Renal cortex interstitium (tissue), 11 donors: ENCODE measurements around the gene HABP4. TPM values are rescaled to one million over a fixed set of nuclear protein-coding genes. Genes with fewer than 3 reads are reported as not detected.

Source experiments
- DNase-seq, 11 donors: peaks; one replicate each; pipeline ENCODE4 v3.0.0-alpha.2; 2013; ENCODE audit warnings: low read depth in 9 of 11, low spot score in 4 of 11; ENCODE audit errors: extremely low read depth in 1 of 11
- polyA plus RNA-seq, 3 donors: library from polyadenylated mRNA; unstranded; fragments of 120-200 nt; gene quantifications; one replicate each; pipeline ENCODE4 v1.2.1, GENCODE V29; 2013; ENCODE audit not compliant: insufficient read length in 3 of 3

The HABP4 gene
- polyA plus RNA-seq, 3 donors = 19.1 to 21.9 (median 19.8) TPM

DNA sequence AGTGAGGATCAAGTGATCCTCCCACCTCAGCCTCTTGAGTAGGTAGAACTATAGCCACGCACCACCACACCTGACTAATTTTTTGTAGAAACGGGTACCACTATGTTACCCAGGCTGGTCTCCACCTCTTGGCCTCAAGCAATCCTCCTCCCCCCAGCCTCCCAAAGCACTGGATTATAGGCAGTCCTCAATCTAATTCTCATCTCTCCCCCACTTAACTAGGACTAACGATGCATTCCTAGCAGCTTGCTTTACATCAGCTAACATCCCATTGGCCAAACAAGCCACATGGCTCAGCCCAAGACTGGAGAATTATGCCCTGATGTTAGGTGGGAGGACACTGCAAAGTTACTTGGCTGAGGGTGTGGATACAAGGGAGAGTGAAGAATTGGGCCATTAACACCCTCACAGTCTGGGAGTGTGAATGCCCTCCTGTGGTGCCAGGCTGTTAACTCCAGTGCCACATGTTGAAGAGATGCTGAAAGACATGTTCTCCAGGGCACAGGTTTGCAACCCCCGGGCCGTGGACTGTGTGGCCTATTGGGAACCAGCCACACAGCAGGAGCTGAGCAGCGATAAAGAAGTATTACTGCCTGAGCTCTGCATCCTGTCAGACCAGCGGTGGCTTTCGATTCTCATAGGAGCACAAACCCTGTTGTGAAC lies 26.5 kb upstream of the HABP4 start:
- no peak for DNase-seq

DNA sequence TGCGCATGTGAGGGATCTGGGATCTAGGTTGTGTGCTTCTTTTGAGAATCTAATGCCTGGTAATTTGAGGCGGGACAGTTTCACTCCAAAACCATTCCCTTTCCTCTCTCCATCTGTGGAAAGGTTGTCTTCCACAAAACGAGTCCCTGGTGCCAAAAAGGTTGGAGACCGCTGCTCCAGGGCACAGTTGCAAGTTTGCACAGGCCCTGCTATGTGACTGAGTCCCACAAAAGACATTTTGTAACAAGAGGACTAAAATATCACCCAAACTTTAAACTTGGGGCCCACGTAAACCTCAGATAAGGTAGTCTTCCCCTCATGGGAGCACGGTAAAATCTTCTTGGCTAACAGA lies 26.0 kb upstream of the HABP4 start:
- no peak for DNase-seq

DNA sequence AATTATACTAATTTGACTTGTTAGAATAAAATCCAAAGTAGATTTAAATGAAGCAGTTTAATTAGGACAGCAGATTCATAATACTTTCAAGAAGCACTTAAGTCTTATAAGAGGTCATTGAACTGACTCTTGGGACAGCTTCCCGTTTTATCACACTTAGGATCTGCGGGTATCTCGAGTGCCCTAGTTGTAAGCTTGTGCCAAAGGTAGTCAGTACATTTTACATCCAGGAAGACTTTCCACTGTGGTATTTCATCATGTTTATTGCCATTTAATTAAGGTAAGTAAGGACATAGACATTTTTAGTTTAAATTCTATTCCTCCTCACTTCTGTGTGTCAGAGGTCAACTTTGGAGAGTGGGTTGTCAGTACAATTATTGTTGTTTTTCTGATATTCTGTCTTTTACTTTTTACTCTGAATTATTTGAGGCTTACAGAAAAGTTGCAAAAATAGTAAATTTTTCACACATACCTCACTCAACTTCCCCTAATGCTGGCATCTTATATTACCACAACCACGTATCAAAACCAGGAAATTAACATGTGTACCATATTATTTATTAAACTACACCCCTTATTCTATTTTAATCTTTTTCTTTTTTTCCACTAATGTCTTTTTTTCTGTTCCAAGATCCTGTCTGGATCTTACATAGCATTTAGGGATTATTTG lies 24.3 kb upstream of the HABP4 start:
- DNase-seq = no peak

DNA sequence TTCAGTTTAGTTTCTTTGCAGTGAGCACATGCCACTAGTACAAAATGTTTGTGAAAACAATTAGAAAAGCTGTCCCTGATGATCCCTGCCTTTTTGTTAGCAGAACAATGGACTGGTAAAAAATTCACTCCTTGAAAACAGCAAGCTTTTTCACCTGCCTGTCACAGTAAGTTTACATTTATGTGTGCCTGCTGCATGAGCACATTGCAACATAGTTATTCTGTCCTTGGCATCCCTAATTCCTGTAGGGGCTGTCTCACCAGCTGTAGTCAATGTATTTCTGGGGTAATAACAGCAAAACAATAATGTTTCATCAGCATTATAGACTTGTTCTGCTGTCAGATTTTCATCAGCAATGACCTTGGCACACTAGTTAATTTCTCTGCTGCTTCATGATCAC lies 20.2 kb upstream of the HABP4 start:
- DNase-seq = no peak

DNA sequence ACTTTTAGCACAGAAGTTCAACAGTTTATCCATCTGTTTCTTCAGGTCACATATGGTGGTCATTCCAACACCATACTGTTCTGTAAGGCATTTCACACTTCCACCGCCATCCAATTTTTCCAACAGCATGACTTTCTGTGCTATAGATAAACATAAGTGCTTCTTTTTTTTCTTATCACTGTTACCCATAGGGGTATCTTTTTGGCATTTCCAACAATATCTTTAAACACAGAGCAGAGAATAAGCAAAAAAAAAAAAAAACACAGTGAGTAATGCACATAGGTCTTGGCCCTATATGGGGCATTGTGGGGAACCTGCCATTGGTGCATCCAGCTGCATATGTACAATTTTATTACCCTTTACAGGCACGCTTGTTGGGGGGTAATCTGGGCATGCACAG lies 19.6 kb upstream of the HABP4 start:
- no peak for DNase-seq

DNA sequence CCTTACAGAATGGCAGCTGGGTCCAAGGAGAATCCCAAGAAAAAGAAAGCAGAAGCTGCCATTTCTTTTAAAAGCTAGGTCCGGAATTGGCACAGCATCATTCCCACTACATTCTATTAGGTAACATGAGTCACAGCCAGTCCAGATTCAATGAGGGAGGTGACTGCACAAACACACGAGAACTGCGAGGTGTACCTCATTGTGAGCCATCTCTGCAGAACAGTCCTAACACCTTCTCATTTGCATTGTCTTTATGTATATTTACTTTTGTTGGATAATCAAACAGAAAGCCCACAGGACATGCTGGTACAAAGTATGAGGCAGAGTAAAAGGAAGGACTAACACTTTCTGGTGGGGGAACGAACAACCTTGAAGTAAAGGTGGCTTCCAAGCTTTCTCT lies 14.6 kb upstream of the HABP4 start:
- DNase-seq = no peak

DNA sequence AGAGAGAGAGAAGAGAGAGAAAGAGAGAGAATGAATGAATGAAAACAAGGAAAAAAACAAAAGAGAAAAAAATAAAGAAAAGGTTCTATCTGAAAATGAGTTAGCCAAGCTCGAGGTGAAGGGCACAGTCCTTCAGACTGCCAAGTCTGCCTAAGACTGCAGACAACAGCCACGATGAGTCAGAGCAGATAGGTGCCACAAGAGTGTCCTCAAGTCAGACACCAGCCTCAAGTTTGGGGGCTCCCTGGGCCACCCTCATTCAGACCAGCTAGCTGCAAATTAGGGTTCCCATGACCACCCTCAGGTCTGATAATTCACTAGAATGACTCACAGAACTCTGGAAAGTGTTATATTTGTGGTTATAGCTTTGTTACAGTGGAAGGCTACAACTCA lies 13.9 kb upstream of the HABP4 start:
- DNase-seq = no peak

DNA sequence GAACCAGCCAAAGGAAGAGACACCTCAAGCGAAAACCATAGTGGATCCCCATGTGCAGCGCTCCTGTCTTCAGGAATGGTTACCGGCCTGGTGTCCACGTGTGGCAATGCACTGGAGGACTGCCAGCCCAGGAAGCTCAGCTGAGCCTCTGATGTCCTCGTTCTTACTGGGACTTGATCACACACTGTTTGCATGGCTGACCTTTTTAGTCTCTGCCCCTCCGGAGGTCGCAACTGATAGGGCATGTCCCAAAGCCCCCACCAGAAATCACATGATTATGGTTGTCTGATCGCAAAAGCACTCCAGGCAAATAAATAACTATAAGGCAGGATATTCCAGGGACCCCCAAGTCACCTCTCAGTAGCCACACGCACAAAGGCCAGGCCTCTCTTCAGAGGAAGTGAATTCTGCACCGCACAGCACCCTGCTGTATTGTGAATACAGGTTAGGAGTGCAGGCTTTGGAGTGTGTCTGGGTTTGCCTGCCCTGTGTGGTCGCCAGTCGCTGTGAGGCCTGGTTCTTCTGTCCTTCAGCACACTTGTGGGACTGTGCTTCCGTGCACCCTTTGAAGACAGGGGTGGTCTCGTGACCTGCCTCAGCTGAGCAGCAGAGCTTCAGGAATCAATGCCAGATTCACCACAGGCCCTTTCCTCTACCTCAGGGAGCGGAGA lies 13.4 kb upstream of the HABP4 start:
- DNase-seq = no peak

DNA sequence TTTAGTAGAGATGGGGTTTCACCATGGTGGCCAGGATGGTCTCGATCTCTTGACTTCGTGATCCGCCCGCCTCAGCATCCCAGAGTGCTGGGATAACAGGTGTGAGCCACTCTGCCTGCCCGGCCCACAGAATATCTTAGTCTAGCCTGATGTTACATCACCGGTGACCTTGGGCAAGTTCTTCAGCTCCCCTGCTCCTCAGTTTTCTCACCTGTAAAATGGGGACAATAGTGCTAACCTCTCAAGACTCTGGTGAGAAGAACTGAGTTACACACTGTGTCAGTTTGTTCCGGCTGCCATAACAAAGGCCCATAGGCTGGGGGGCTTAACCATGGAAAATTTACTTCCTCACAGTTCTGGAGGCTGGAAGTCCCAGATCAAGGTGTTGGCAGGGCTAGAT lies 12.5 kb upstream of the HABP4 start:
- no peak for DNase-seq

DNA sequence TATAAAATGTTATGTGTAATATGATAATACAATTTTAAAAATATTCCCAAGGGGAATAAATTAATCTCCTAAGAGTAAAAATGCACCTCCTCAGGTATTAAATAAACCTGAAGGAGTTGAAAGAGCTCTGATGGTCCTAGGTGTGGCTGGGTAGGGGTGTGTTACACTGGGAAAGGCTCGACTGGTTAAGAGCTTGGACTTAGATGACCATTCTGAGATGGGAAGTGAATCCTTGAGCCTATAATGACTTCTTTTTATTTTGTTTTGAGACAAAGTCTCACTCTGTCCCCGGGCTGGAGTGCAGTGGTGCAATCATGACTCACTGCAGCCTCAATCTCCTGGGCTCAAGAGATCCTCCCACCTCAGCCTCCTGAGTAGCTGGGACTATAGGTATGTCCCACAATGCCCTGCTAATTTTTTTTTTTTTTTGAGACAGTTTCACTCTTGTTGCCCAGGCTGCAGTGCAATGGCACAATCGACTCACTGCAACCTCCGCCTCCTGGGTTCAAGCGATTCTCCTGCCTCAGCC lies 9.2 kb upstream of the HABP4 start:
- no peak for DNase-seq

DNA sequence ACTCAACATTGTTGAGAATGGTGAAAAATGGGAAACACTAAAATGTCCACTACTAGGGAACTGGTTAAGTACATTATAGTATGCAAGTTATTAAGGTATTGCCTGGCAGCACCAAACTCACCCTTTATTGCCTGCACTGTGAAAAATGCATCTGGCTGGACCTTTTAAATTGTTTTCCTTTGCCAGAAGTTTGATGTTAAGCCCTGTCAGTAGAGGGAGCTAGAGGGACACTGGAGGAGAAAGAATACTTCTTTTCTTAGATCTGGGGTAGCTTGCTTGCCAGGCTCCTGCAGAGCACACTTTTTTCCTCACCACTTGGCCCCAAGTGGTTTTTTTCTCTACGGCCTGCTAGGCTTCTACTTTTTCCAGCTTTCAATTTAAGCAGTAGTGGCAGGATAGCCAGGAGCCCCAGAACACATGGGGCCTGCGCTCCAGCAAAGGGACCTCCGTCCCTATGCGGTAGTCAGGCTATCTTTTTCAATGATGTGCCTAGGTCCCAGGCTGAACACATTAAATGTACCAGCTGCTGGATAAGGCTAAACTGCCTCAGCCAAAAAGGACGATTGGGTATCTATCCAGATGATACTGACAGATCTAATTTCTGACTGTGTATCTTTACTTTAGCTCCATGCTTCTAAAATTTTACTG lies 8.0 kb upstream of the HABP4 start:
- DNase-seq = no peak

DNA sequence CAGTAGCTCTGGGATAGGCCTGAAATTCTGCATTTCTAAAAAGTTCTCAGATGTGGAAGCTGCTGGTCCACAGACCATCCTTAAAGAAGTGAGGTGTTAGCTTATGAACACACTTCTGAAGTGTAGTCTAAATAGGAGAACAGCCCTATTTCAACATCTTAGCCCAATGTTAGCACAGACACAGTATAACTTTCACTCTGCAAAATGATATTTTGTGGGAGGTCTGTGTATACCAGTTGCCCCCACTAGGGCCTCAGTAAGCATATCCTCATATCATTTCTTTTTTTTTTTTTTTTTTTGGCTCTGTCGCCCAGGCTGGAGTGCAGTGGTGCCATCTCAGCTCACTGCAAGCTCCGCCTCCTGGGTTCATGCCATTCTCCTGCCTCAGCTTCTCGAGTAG lies 7.5 kb upstream of the HABP4 start:
- DNase-seq = no peak

DNA sequence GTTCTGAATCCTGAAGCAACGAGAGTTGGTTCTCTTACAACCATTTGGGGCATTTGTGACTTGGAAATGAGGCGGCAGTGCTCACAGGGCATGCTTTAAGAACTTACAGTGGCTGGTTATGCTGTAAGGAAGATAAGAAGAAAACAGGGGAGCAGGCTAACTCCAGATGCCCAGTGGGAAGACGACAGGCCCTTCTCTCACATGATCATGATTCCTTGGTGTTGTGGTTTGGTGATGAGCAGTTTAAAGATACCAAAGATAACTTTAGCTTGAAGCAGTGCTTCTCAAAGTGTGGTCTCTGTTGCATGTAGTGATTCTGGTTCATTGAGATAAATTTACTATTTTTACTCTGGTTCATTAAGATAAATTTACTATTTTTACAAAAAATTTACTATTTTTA lies 2.6 kb upstream of the HABP4 start:
- no peak for DNase-seq

DNA sequence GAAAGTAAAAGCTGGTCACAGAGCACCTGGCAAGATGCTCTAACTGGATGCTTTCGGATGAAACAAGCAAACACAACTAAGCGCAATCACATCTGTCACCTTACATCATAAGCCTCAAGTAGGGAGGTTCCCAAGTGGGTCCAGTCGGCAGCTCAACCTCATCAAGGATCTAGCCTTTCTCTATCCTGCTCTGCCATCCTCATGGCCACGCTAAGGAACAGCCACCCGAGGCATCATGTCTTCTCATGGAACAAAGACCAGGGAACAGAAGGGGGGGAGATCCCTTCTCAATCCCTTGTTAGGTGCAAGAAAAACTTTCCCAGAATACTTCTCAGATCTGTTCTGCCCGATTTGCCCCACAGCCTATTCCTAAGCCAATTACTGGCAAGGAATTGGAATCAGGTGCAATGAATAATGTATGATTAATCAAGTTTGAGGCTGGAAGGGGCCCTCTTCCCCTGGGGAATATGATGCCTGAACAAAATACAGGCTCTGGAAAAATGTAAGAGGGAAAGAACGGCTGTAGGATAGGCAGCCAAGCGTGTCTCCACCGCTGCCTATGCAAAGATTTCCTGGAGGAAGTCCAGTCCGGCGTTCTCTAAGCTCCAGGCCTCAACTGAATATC lies 1.3 kb upstream of the HABP4 start:
- DNase-seq = no peak

DNA sequence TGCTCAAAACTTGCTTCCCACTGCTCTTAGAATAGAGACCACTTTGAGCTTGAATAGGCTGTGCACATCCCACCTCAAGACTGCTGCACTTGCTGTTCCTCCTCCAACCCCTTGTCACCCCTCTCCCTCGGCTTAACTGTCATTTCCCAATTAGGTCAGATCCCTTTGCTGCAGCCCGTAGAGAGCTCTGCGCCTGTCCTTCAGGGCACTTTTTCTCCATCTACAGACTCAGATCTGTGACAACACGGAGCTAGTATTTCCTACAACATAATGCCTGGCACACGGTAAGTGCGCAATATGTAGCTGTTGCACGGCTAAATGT lies 485 bp upstream of the HABP4 start:
- no peak for DNase-seq

DNA sequence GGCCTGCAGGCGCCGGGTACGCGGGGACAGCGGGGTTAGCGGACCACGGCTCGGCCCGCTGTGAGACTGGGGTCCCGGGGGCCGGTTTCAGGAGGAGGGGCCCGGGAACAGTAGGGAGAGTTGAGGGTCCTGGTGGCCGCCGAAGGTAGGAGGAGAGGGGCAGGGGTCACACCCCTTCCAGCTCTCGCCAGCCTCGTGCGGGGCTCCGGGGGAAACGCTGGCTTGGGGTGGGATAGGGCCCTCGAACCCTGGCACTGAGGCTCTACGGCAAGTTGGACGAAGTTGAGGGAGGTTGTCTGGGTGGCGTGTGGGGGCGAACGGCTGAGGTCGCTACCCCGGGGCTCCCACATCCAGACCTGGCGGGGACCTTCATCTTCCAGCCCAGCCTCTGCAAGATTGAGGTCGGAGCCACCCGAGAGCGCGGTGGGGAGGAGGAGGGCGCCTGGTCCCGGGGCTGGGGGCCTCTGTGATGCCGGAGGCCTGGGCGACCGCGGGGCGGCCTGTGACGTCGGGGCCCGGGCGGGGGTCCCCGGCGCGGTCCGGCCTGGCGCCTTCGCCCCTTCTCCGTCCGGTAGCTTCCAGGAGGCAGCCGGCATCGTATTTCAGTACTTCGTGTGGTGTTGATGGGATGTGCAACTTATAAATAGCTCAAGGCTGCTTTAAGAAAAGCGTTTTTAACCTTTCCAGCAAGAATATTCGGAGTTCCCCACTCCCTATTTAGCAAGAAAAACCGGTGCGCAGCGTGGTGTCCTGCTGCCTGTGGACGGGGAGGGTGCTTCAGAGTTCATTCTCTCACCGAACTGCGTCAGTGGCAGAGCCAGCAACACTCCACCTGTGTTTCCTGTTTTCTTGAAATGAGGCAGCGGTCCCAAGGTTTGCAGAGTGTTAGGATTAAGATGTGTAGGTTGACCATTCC lies 902 bp downstream of the HABP4 start:
- DNase-seq = peak in 2 of 11 donors; percentile 16 to 22

DNA sequence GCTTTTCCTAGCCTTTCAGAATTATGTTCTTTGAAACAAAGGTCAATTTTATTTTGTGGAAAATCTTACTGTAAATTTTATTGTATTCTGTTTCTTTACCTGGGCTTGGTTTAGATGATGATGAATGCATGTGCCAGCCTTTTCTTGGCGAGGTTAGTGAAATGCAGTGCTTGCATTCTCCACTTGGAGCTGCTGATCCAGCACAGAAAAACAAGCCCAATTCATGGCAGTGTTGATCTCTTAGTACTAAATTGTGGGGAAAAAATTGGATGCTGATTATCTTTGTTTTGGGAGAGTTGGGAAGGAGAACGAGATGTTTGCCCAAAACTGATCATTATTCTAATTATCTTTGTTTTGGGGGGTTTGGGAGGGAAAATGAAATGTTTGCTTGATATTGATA lies 3.7 kb downstream of the HABP4 start:
- DNase-seq = no peak

DNA sequence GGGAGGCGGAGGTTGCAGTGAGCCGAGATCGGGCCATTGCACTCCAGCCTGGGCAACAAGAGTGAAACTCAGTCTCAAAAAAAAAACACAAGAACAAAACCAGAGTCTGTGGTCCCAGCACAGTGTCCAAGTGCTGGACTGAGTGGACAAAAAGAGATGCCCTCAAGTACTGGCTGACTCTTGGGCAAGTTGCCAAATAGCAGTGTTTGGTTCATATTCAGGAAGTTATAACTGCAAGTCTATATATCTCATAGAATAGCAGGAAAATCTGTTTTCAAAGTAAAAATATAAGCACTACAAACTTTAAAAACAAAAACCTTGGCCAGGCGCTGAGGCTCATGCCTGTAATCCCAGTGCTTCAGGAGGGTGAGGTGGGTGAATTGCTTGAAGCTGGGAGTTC lies 7.3 kb downstream of the HABP4 start:
- DNase-seq = peak in 1 of 11 donors; percentile 13

DNA sequence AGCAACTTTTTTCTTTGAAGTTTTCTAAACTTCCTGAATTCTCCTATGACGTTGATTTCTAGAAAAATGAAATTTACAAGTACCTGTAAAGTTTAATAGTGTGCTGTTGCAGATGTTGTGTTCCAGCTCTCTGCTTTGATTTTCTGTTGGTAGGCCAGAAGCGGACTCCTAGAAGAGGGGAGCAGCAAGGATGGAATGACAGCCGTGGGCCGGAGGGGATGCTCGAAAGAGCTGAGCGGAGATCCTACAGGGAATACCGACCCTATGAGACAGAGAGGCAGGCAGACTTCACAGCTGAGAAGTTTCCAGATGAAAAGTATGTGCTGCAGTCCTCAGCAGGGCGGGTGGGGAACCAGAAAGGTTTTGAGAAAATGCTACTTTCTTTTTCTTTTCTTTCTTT lies 8.3 kb downstream of the HABP4 start:
- DNase-seq = no peak
